ENCODE measurements around the gene GSE1.

- TF ChIP-seq YY1 (IDR thresholded peaks at IDR 0.05; ENCODE audit: insufficient read depth, insufficient replicate concordance, low read depth, low read length): no peak
- no peak for TF ChIP-seq RAD21 (CRISPR knock-in tag; IDR thresholded peaks at IDR 0.05)
- no peak for TF ChIP-seq RBM22 (optimal IDR thresholded peaks at IDR 0.05; ENCODE audit: low read length)
Measured at GRCh38 chr16:85571563-85571812, 41.6 kb upstream of the GSE1 start.
